Stimulated activated CD8-positive, alpha-beta memory T cell treated with anti-CD3 and anti-CD28 coated beads, Interleukin-4, amount 100 ng/mL, for 1 hour (primary cell): ENCODE data around the gene NR1I2.

Experiments used
- DNase-seq, 2 donors: peaks; one replicate each; pipeline ENCODE4 v3.0.0-alpha.2; 2020; ENCODE audit warnings: low read depth in 2 of 2, low spot score in 1 of 2

The NR1I2 gene

GRCh38 chr3:119817583-119818363 lies 35.9 kb downstream of the NR1I2 start:
- DNase-seq, result no peak

- no peak for DNase-seq
Observed at GRCh38 chr3:119818937-119819336, 37.0 kb downstream of the NR1I2 start.

GRCh38 chr3:119819806-119820205 lies 37.9 kb downstream of the NR1I2 start:
- DNase-seq, result no peak

- no peak for DNase-seq
Observed at GRCh38 chr3:119825820-119826219, 43.9 kb downstream of the NR1I2 start.

GRCh38 chr3:119826711-119827608 lies 45.1 kb downstream of the NR1I2 start:
- no peak for DNase-seq

- no peak for DNase-seq
Observed at GRCh38 chr3:119829420-119829819, 47.5 kb downstream of the NR1I2 start.

- no peak for DNase-seq
Observed at GRCh38 chr3:119831022-119831421, 49.1 kb downstream of the NR1I2 start.

- DNase-seq, result no peak
Observed at GRCh38 chr3:119831941-119832371, 50.1 kb downstream of the NR1I2 start.

GRCh38 chr3:119834754-119835370 lies 53.0 kb downstream of the NR1I2 start:
- no peak for DNase-seq

- no peak for DNase-seq
Observed at GRCh38 chr3:119835556-119835955, 53.7 kb downstream of the NR1I2 start.

- no peak for DNase-seq
Observed at GRCh38 chr3:119841808-119842471, 60.0 kb downstream of the NR1I2 start.

GRCh38 chr3:119849126-119849525 lies 67.2 kb downstream of the NR1I2 start:
- DNase-seq, result no peak

- DNase-seq, result no peak
Observed at GRCh38 chr3:119856695-119857094, 74.8 kb downstream of the NR1I2 start.

GRCh38 chr3:119858957-119859356 lies 77.1 kb downstream of the NR1I2 start:
- DNase-seq, result no peak

- no peak for DNase-seq
Observed at GRCh38 chr3:119859728-119860127, 77.8 kb downstream of the NR1I2 start.

GRCh38 chr3:119861681-119862080 lies 79.8 kb downstream of the NR1I2 start:
- no peak for DNase-seq

GRCh38 chr3:119862616-119863015 lies 80.7 kb downstream of the NR1I2 start:
- DNase-seq, result no peak

GRCh38 chr3:119864476-119864875 lies 82.6 kb downstream of the NR1I2 start:
- DNase-seq, result no peak
